ENCODE measurements around the gene HES5. TPM values are rescaled to one million over a fixed set of nuclear protein-coding genes. Genes with fewer than 3 reads are reported as not detected.

The HES5 gene
- total and polyA plus RNA-seq, 2 of the 4 experiments (the other 2 are of a cell fraction): not detected

- no TSS peak for BruUV-seq (replicated peaks)
- DNase-seq (no peak), ATAC-seq (ENCODE audit: low read depth) (no peak)
- Histone ChIP-seq H3K9me3 (ENCODE audit: control insufficient read depth, insufficient read depth, low read length) (peaks cover 3% of the 10 kb centered on the region), H3K36me3 (ENCODE audit: control insufficient read depth, insufficient read depth, low read length) (no peaks in the 10 kb centered on the region), H2BK5ac (ENCODE audit: low read depth, low read length, poor library complexity, severe bottlenecking) (no peak overlapping the region), H4K20me1 (ENCODE audit: insufficient read depth, low read length) (no peaks in the 10 kb centered on the region), H3K4ac (ENCODE audit: low read depth, low read length) (no peak overlapping the region), H4K8ac (ENCODE audit: low read depth in 2 of 2, low read length in 2 of 2) (no peak overlapping the region), H2BK15ac (ENCODE audit: low read depth, low read length) (no peak overlapping the region), H2BK20ac (ENCODE audit: low read depth, low read length) (no peak overlapping the region), H3K9ac (ENCODE audit: low read depth, low read length) (no peak overlapping the region), H4K5ac (ENCODE audit: low read depth, low read length) (no peak overlapping the region), H2AK5ac (ENCODE audit: low read depth, low read length) (no peak overlapping the region), H3K79me1 (ENCODE audit: low read depth in 1 of 2, low read length in 2 of 2) (no peaks in the 10 kb centered on the region), H2BK120ac (ENCODE audit: low read depth, low read length) (no peak overlapping the region), H3K4me3 (ENCODE audit: insufficient read depth, low read depth, low read length) (no peak overlapping the region), H2AFZ (replicated peaks; ENCODE audit: low read length, poor library complexity) (no peak overlapping the region), H3K27ac (ENCODE audit: insufficient read depth, low read length) (no peak overlapping the region), H2AK9ac (replicated peaks; ENCODE audit: low read depth, low read length, poor library complexity) (no peak overlapping the region), H4K91ac (ENCODE audit: insufficient read depth, low read depth, low read length) (no peak overlapping the region), H3K56ac (ENCODE audit: extremely low read depth, insufficient read depth, low read length) (no peak overlapping the region), H3K4me1 (ENCODE audit: control insufficient read depth, insufficient read depth, low read length) (no peaks in the 10 kb centered on the region), H3K27me3 (ENCODE audit: control insufficient read depth, insufficient read depth, low read length) (peaks cover 28% of the 10 kb centered on the region), H3K23ac (ENCODE audit: low read depth, low read length) (no peak overlapping the region), H3K9me1 (ENCODE audit: insufficient read depth, low read length) (no peaks in the 10 kb centered on the region), H3K4me2 (ENCODE audit: low read depth, low read length) (no peak overlapping the region), H3K18ac (ENCODE audit: low read depth, low read length) (no peak overlapping the region), H3K14ac (replicated peaks; ENCODE audit: low read depth, low read length) (no peak overlapping the region)
- ChIA-PET CTCF (no interaction called here), POLR2A (ENCODE audit: unreplicated experiment) (interaction anchor here (0.6 kb wide), 1 partner anchor 23 kb away, joined by 4 read pairs; no protein-coding TSS in a partner anchor)
- dilution Hi-C loops (cut with HindIII; ENCODE audit: low sequenced_read_pairs, unreplicated experiment): no loop called here
- no CpG with 5 or more reads among the region's 9 CpGs for WGBS, 2 experiments (ENCODE audit: extremely low coverage in 2 of 2, insufficient read length in 1 of 2)
- no peak for TF ChIP-seq RCOR1 (IDR thresholded peaks at IDR 0.05; ENCODE audit: insufficient replicate concordance, low read length)
- no peak for TF ChIP-seq MAZ (IDR thresholded peaks at IDR 0.05; ENCODE audit: borderline replicate concordance, low read depth, low read length)
- no peak for TF ChIP-seq CTCF (conservative IDR thresholded peaks at IDR 0.05; ENCODE audit: low read depth, low read length)
- TF ChIP-seq SMC3 (IDR thresholded peaks at IDR 0.05; ENCODE audit: low read depth, low read length): no peak
- TF ChIP-seq POLR2A (IDR thresholded peaks at IDR 0.05; ENCODE audit: low read depth, low read length): no peak
- no peak for TF ChIP-seq ELK1 (IDR thresholded peaks at IDR 0.05; ENCODE audit: borderline replicate concordance, low read depth, low read length)
- no peak for TF ChIP-seq CHD1 (IDR thresholded peaks at IDR 0.05; ENCODE audit: low read depth, low read length)
- TF ChIP-seq MAFK (IDR thresholded peaks at IDR 0.05; ENCODE audit: low read depth, low read length): no peak
- in situ Hi-C loops (cut with MboI; ENCODE audit: low sequenced_read_pairs): no loop called here
- intact Hi-C loops (cut with micrococcal nuclease): no loop called here
Measured at GRCh38 chr1:2571348-2571747, 41.3 kb upstream of the HES5 start.
